ENCODE results near the gene TMC7.
"Not testable (repeated sequence)": the region's sequence is repeated elsewhere in the genome, so short reads cannot be mapped to it uniquely, and the experiment has no call there.

The TMC7 gene

GRCh38 chr16:18983565-18984434 is at the start of gene TMC7:
Gene TMC7 (plus strand): TSS chr16:18983934. CDS start chr16:18984064, 130 bp downstream.
- peak; percentile 8 for DNase-seq

- no peak for DNase-seq
These were observed 46.9 kb upstream of the TMC7 start for GRCh38 chr16:18936727-18937340.

- no peak for DNase-seq
These were observed 46.3 kb upstream of the TMC7 start for GRCh38 chr16:18937390-18937789.

GRCh38 chr16:18938986-18939385 is 44.7 kb upstream of the TMC7 start:
- no peak for DNase-seq

GRCh38 chr16:18941471-18941870 is 42.3 kb upstream of the TMC7 start:
- no peak for DNase-seq

- no peak for DNase-seq
These were observed 41.7 kb upstream of the TMC7 start for GRCh38 chr16:18942061-18942460.

GRCh38 chr16:18943414-18943813 is 40.3 kb upstream of the TMC7 start:
- no peak for DNase-seq

GRCh38 chr16:18945233-18945632 is 38.5 kb upstream of the TMC7 start:
- DNase-seq: no peak

- no peak for DNase-seq
These were observed 35.2 kb upstream of the TMC7 start for GRCh38 chr16:18948372-18949020.

- no peak for DNase-seq
These were observed 33.1 kb upstream of the TMC7 start for GRCh38 chr16:18950469-18951185.

GRCh38 chr16:18953547-18953946 is 30.2 kb upstream of the TMC7 start:
- DNase-seq: no peak

GRCh38 chr16:18955874-18956580 is 27.7 kb upstream of the TMC7 start:
- DNase-seq: not testable (repeated sequence)

- not testable (repeated sequence) for DNase-seq
These were observed 27.0 kb upstream of the TMC7 start for GRCh38 chr16:18956658-18957241.

GRCh38 chr16:18958621-18959029 is 25.1 kb upstream of the TMC7 start:
- no peak for DNase-seq

GRCh38 chr16:18959031-18959505 is 24.7 kb upstream of the TMC7 start:
- DNase-seq: no peak

GRCh38 chr16:18965555-18965954 is 18.2 kb upstream of the TMC7 start:
- DNase-seq: no peak

- DNase-seq: no peak
These were observed 16.9 kb upstream of the TMC7 start for GRCh38 chr16:18966791-18967190.

GRCh38 chr16:18969050-18969854 is 14.5 kb upstream of the TMC7 start:
- DNase-seq: peak; percentile 58

- DNase-seq: no peak
These were observed 13.9 kb upstream of the TMC7 start for GRCh38 chr16:18969855-18970240.

- no peak for DNase-seq
These were observed 8.6 kb upstream of the TMC7 start for GRCh38 chr16:18975109-18975508.

- no peak for DNase-seq
These were observed 3.8 kb upstream of the TMC7 start for GRCh38 chr16:18979936-18980335.

All from KG1 (cell line).